Osteoblast (primary cell): ENCODE measurements around the gene IL37. TPM values are rescaled to one million over a fixed set of nuclear protein-coding genes. Genes with fewer than 3 reads are reported as not detected.

Experiments
- DNase-seq: peaks from one replicate; pipeline ENCODE4 v3.0.0; 2011; ENCODE audit warnings: low spot score, mixed read lengths; ENCODE audit not compliant: insufficient read length; ENCODE audit errors: missing footprints
- H2AFZ ChIP-seq: 2 replicates; pipeline ENCODE4 v1.6.0; 2011; ENCODE audit warnings: mild to moderate bottlenecking, low read length
- H3K27ac ChIP-seq: 2 replicates; pipeline ENCODE4 v1.5.1; 2011; ENCODE audit warnings: mild to moderate bottlenecking, low read depth, low read length, moderate library complexity
- H3K27me3 ChIP-seq: 2 replicates; pipeline ENCODE4 v1.6.0; 2012; ENCODE audit warnings: mild to moderate bottlenecking, control low read depth, inconsistent platforms, low read length, moderate library complexity; ENCODE audit not compliant: insufficient read depth
- H3K36me3 ChIP-seq: 2 replicates; pipeline ENCODE4 v1.5.1; 2011; ENCODE audit warnings: mild to moderate bottlenecking, low read length, control low read depth, moderate library complexity; ENCODE audit not compliant: insufficient read depth
- H3K4me1 ChIP-seq: 2 replicates; pipeline ENCODE4 v1.5.1; 2011; ENCODE audit warnings: mild to moderate bottlenecking, low read length, control low read depth, moderate library complexity; ENCODE audit not compliant: insufficient read depth
- H3K4me2 ChIP-seq: 2 replicates; pipeline ENCODE4 v1.6.0; 2011; ENCODE audit warnings: mild to moderate bottlenecking, low read length; ENCODE audit not compliant: insufficient read depth
- H3K4me3 ChIP-seq: fragments of 200-600 bp; sonication (generic); 3 replicates; pipeline ENCODE4 v1.5.1; 2012; ENCODE audit warnings: mild to moderate bottlenecking, low read length, inconsistent platforms; ENCODE audit not compliant: insufficient read depth
- H3K79me2 ChIP-seq: 2 replicates; pipeline ENCODE4 v1.6.0; 2012; ENCODE audit warnings: mild to moderate bottlenecking, low read length, control low read depth, inconsistent platforms; ENCODE audit not compliant: insufficient read depth
- H3K9me3 ChIP-seq: 2 replicates; pipeline ENCODE4 v1.5.1; 2011; ENCODE audit warnings: low read depth, low read length, control low read depth
- H4K20me1 ChIP-seq: 2 replicates; pipeline ENCODE4 v1.6.0; 2012; ENCODE audit warnings: mild to moderate bottlenecking, low read length, control low read depth; ENCODE audit not compliant: insufficient read depth
- total RNA-seq: library from RNA; depleted of rRNA; stranded (reverse); fragments of >200 nt; gene quantifications from 2 replicates; pipeline ENCODE4 v1.2.3, GENCODE V29; 2012
- TF ChIP-seq, protein P1 (sequence below): IDR thresholded peaks from 2 replicates; pipeline ENCODE4 v1.5.1; 2011; ENCODE audit warnings: mild to moderate bottlenecking, low read depth, low read length, moderate library complexity; ENCODE audit errors: extremely low read depth

IL37 gene
- total RNA-seq, 1 donor, result not detected

DNA sequence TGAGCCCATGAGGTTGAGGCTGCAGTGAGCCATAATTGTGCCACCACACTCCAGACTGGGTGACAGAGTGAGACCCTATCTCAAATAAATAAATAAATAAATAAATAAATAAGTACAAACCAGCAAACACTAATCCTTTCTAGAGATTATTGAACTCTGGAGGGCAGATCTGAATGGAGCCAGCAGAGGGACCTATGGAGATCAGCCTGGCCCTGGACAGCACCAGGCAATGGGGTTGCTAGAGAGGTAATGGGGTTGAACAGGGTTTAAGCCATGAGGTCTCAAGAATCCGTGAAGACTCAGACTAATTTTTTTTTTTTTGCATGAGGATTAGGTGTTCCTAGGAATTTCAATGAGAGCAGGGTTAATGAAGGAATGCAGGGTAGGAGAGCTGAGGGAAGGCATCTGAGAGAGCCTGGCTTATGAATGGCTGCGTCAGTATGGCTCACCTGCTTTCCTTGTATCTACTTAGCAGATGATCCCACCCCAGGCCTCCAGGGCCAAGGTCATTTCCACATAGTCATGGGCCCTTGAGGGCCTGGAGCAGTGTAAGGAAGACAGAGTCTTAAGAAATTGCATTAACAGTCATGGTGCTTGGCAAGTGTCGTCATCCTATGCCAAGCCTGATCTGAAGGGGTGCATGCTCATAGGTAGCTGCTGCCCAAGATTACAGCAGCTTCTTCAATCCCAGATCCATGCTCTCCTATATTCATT is 34.6 kb upstream of the IL37 start:
- no peak for DNase-seq
- H3K4me1 ChIP-seq, result peaks cover 34% of the 10 kb centered on the region
- no peaks in the 10 kb centered on the region for H3K9me3 ChIP-seq
- H3K79me2 ChIP-seq, result no peaks in the 10 kb centered on the region
- H3K27ac ChIP-seq, result peak overlapping the region; percentile 81
- H4K20me1 ChIP-seq, result no peaks in the 10 kb centered on the region
- no peak overlapping the region for H3K4me3 ChIP-seq
- TF ChIP-seq, protein P1, sequence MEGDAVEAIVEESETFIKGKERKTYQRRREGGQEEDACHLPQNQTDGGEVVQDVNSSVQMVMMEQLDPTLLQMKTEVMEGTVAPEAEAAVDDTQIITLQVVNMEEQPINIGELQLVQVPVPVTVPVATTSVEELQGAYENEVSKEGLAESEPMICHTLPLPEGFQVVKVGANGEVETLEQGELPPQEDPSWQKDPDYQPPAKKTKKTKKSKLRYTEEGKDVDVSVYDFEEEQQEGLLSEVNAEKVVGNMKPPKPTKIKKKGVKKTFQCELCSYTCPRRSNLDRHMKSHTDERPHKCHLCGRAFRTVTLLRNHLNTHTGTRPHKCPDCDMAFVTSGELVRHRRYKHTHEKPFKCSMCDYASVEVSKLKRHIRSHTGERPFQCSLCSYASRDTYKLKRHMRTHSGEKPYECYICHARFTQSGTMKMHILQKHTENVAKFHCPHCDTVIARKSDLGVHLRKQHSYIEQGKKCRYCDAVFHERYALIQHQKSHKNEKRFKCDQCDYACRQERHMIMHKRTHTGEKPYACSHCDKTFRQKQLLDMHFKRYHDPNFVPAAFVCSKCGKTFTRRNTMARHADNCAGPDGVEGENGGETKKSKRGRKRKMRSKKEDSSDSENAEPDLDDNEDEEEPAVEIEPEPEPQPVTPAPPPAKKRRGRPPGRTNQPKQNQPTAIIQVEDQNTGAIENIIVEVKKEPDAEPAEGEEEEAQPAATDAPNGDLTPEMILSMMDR, result no peak
- no peak overlapping the region for H2AFZ ChIP-seq
- no peaks in the 10 kb centered on the region for H3K27me3 ChIP-seq
- H3K36me3 ChIP-seq, result no peaks in the 10 kb centered on the region
- H3K4me2 ChIP-seq, result no peak overlapping the region

- Histone ChIP-seq H2AFZ (peak overlapping the region; percentile 69), H3K4me1 (peaks cover 38% of the 10 kb centered on the region), H3K9me3 (no peaks in the 10 kb centered on the region), H3K79me2 (no peaks in the 10 kb centered on the region), H3K4me3 (no peak overlapping the region), H3K4me2 (no peak overlapping the region), H3K27me3 (no peaks in the 10 kb centered on the region), H3K36me3 (no peaks in the 10 kb centered on the region), H3K27ac (peak overlapping the region; percentile 81), H4K20me1 (no peaks in the 10 kb centered on the region)
- DNase-seq, result peak; percentile 60
- TF ChIP-seq, protein P1, result no peak
Observed at GRCh38 chr2:112876971-112877361, 34.0 kb upstream of the IL37 start.

- Histone ChIP-seq H3K79me2 (no peaks in the 10 kb centered on the region), H3K4me3 (no peak overlapping the region), H3K27ac (peak overlapping the region; percentile 81), H3K9me3 (no peaks in the 10 kb centered on the region), H2AFZ (peak overlapping the region; percentile 69), H3K27me3 (no peaks in the 10 kb centered on the region), H3K4me2 (peak overlapping the region; percentile 19), H3K36me3 (no peaks in the 10 kb centered on the region), H4K20me1 (no peaks in the 10 kb centered on the region), H3K4me1 (peaks cover 38% of the 10 kb centered on the region)
- DNase-seq, result no peak
- TF ChIP-seq, protein P1, result no peak
Observed at GRCh38 chr2:112877423-112877822, 33.5 kb upstream of the IL37 start.

- peak overlapping the region; percentile 90 for H3K27ac ChIP-seq
- no peaks in the 10 kb centered on the region for H3K27me3 ChIP-seq
- H3K9me3 ChIP-seq, result no peaks in the 10 kb centered on the region
- H3K36me3 ChIP-seq, result no peaks in the 10 kb centered on the region
- TF ChIP-seq, protein P1, result no peak
- no peak overlapping the region for H2AFZ ChIP-seq
- peaks cover 38% of the 10 kb centered on the region for H3K4me1 ChIP-seq
- no peaks in the 10 kb centered on the region for H3K79me2 ChIP-seq
- peak overlapping the region; percentile 3 for H3K4me2 ChIP-seq
- no peak for DNase-seq
- no peak overlapping the region for H3K4me3 ChIP-seq
- no peaks in the 10 kb centered on the region for H4K20me1 ChIP-seq
Observed at GRCh38 chr2:112879491-112880041, 31.4 kb upstream of the IL37 start.
